Activated B cell treated with CpG ODN at 0.5 μM for 24 hours (primary cell): ENCODE data around the gene PLCH2. TPM values are rescaled to one million over a fixed set of nuclear protein-coding genes. Genes with fewer than 3 reads are reported as not detected.

Experiments
- ATAC-seq: fragments of 200-7000 bp; cut with Tn5 transposase; one replicate; pipeline ENCODE4 v1.10.0; 2021; ENCODE audit warnings: low read depth, mild to moderate bottlenecking, moderate library complexity
- CTCF ChIA-PET: fragments of 350-600 bp; sonication (Branson Sonifier 250); formaldehyde crosslinking; loops from one replicate; lab custom pipeline; 2021; ENCODE audit warnings: antibody characterized with exemption; lab: Charles Lee
- POLR2A ChIA-PET: fragments of 350-600 bp; sonication (Branson Sonifier 250); formaldehyde crosslinking; loops from one replicate; lab custom pipeline; 2021; ENCODE audit warnings: antibody characterized with exemption; lab: Charles Lee
- DNase-seq: peaks from one replicate; pipeline ENCODE4 v3.0.0; 2022
- H3K27ac Mint-ChIP-seq: one replicate; pipeline ENCODE4 v1.8.0; 2020; ENCODE audit warnings: mixed read lengths
- H3K27me3 Mint-ChIP-seq: one replicate; pipeline ENCODE4 v1.8.0; 2021; ENCODE audit warnings: mixed read lengths
- H3K36me3 Mint-ChIP-seq: one replicate; pipeline ENCODE4 v1.8.0; 2021; ENCODE audit warnings: low read depth, mixed read lengths
- H3K4me1 Mint-ChIP-seq: one replicate; pipeline ENCODE4 v1.8.0; 2021; ENCODE audit warnings: mixed read lengths
- H3K4me3 Mint-ChIP-seq: one replicate; pipeline ENCODE4 v1.8.0; 2020; ENCODE audit warnings: mild to moderate bottlenecking, mixed read lengths
- H3K9me3 Mint-ChIP-seq: one replicate; pipeline ENCODE4 v1.8.0; 2020; ENCODE audit warnings: mixed read lengths
- intact Hi-C: fragments of 100-400 bp; cut with micrococcal nuclease; formaldehyde crosslinking; loops from one replicate; pipeline ENCODE4 v1.15.1; 2024
- total RNA-seq: library from RNA; stranded (reverse); gene quantifications from 2 replicates; pipeline ENCODE4 v1.2.3, GENCODE V29; 2022
- TF ChIP-seq, protein P1 (sequence below): fragments of 200-600 bp; IDR thresholded peaks from one replicate; pipeline ENCODE4 v1.8.0; 2022; ENCODE audit warnings: antibody characterized with exemption, mild to moderate bottlenecking

Gene PLCH2
- total RNA-seq, 1 donor from 2014 or later = 6.1 TPM

DNA sequence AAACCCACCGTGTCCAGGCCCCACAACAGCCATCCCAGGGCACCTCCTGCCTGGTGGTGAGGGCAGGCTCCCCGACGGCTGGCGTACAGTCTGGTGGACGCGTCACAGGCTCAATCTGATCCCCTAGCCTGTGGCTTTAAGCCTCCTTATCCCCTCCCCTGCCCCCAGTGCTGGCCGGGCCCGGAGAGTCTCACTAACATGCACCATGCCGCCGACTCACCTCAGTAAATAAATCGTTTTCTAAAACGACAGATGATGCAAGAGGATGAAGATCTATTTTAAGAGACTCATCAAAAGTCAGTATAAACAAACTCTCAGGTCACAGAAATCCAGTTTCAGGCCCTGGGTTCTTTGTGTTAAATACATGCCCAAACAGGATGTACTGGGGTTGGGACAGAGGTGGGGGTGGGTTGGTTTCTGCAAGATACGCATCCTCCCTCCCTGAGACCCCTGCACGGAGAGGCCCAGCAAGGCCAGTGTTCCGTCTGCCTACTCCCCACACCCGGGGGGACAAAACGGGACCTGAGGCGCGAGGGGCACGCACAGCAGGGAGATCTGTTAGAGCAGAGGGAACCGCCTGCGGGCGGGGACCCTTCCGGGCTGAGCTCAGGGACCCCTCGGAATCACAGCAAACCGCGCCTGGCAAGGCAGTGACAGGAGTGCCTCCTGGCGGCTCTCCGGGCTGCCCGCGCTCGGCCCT is 47.3 kb downstream of the PLCH2 start:
- no peak overlapping the region for H3K4me3 Mint-ChIP-seq
- ATAC-seq (no peak), DNase-seq (no peak)
- no peaks in the 10 kb centered on the region for H3K9me3 Mint-ChIP-seq
- no peaks in the 10 kb centered on the region for H3K27me3 Mint-ChIP-seq
- ChIA-PET POLR2A (no interaction called here), CTCF (no interaction called here)
- H3K4me1 Mint-ChIP-seq = peaks cover 34% of the 10 kb centered on the region
- H3K36me3 Mint-ChIP-seq = peaks cover 38% of the 10 kb centered on the region
- TF ChIP-seq, protein P1, sequence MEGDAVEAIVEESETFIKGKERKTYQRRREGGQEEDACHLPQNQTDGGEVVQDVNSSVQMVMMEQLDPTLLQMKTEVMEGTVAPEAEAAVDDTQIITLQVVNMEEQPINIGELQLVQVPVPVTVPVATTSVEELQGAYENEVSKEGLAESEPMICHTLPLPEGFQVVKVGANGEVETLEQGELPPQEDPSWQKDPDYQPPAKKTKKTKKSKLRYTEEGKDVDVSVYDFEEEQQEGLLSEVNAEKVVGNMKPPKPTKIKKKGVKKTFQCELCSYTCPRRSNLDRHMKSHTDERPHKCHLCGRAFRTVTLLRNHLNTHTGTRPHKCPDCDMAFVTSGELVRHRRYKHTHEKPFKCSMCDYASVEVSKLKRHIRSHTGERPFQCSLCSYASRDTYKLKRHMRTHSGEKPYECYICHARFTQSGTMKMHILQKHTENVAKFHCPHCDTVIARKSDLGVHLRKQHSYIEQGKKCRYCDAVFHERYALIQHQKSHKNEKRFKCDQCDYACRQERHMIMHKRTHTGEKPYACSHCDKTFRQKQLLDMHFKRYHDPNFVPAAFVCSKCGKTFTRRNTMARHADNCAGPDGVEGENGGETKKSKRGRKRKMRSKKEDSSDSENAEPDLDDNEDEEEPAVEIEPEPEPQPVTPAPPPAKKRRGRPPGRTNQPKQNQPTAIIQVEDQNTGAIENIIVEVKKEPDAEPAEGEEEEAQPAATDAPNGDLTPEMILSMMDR = no peak
- intact Hi-C loops = no loop called here
- no peak overlapping the region for H3K27ac Mint-ChIP-seq

DNA sequence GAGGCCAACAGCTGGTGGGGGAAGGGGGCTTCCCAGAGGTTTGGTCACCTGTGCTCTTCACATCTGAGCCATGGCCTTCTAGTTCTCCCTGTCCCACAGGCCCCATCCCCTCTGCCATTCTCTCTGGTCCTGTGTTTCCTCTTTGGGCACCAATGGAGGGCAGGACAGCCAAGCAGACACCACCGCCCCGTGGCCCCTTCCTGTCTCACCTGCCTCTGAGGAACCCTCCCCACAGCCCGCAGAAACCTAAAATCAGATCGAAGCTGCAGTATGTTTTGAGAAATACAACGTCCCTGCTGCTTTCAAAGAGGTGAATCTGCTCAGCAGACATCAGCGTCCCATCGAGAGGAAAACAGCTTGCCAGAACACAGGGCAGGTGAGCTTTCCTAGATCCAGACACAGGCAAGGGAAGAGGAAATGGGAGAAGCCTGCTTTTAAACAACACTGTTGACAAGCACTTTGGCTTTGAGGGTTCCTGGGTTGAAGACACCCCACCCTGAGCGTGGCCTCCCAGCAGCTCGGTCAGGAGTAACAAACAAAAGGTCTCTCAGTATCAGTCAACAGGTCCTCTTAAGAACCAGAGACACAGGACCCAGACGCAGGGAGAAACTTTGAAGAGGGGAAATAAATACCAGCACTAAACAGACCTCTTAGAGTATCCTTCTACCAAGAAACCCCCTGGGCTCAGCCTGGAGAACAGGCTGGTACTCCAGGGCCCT is 48.0 kb downstream of the PLCH2 start:
- Mint-ChIP-seq H3K4me1 (peaks cover 40% of the 10 kb centered on the region), H3K27me3 (no peaks in the 10 kb centered on the region), H3K4me3 (peak overlapping the region; percentile 96), H3K27ac (no peak overlapping the region), H3K9me3 (no peaks in the 10 kb centered on the region), H3K36me3 (peaks cover 31% of the 10 kb centered on the region)
- CTCF ChIA-PET = no interaction called here
- ATAC-seq (no peak), DNase-seq (no peak)
- TF ChIP-seq, protein P1 = no peak
- intact Hi-C loops = no loop called here
- POLR2A ChIA-PET = interaction anchor here (0.6 kb wide), 1 partner anchor 29 kb away, joined by 3 read pairs; no protein-coding TSS in a partner anchor

DNA sequence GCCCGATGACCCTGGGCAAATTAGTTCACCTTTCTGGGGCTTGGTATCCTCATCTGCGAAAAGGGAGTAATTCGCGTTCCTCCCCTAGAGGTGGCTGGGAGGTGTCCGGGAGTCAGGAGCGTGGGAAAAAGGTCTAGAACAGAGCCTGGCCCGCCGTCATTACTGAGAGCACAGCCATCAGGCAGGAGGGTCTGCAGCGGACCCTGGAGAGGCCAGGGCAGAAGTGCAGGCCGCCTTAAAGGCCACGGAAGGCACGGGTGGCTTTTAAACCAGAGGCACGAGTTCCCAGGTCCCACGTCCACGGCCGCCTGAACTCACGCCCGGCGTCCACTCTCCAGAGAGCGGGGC is 49.5 kb downstream of the PLCH2 start:
- Mint-ChIP-seq H3K9me3 (no peaks in the 10 kb centered on the region), H3K27ac (no peak overlapping the region), H3K4me3 (peak overlapping the region; percentile 96), H3K36me3 (peaks cover 26% of the 10 kb centered on the region), H3K4me1 (peaks cover 41% of the 10 kb centered on the region), H3K27me3 (no peaks in the 10 kb centered on the region)
- TF ChIP-seq, protein P1 = no peak
- no peak for DNase-seq
- ATAC-seq = no peak
- intact Hi-C loops = no loop called here
- ChIA-PET CTCF (interaction anchor here (0.7 to 2.3 kb wide), 4 partner anchors 22 to 330 kb away, joined by 3 to 16 read pairs (median 6); partner anchors contain the start of gene FAAP20), POLR2A (interaction anchor here (0.5 to 6.7 kb wide), 21 partner anchors 11 to 331 kb away, joined by 3 to 114 read pairs (median 6); partner anchors contain the start of genes FAAP20, MORN1, PEX10 and PRXL2B)

DNA sequence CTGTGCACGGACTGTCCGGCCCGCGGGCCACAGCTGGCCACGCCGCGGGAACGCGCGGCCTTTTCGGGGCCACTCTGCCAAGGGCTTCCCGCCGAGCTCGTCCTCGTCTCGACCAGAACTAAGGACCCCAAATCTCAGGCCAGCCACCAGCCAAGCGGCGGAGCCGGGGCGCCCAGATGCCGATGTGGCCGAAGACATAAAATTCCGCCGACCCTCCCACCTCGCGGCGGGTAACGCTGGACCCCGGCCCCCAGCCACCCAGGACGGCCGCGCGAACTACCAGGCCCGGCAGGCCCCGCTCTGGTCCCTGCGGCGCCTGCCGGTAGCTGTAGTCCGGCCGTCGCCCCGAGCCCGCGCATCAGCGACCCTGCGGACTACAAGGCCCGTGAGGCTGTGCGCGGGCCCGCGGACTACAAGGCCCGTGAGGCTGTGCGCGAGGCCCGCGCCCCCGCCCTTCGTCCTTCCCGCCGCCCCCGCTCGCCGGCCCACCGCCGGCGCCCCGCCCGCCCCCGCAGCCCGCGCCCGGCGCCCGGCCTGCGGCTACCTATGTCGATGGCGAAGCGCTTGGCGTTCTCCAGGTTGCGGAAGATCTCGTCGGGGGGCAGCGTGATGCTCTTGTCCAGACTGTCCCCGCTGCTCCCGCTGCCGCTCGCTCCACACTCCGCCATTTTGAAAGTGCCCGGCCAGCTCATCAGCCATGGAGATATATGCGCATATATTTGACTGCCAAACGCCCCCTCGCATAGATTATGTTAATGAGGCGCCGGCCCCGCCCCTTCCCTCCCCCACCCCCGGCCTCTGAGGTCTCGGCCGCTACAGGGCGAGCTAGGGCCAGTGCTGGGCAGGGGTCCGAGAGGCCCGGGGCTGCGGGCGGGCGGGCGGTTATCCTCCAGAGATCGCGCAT is 50.1 kb downstream of the PLCH2 start, which contains the start of gene PANK4:
TSS of gene PANK4 (minus strand) at position 677 of the 904 bp plus-strand sequence. CDS start at position 668, 9 bp downstream.
- intact Hi-C loops = loop anchor here (1.0 to 2.0 kb wide), 8 partner anchors 22 to 1375 kb away; partner anchors contain the start of genes C1orf174, MORN1, PEX10 and PRXL2B
- DNase-seq = peak; percentile 90
- Mint-ChIP-seq H3K27me3 (peaks cover 3% of the 10 kb centered on the region), H3K4me3 (peak within 1 kb of the TSS; percentile 96), H3K4me1 (peaks cover 45% of the 10 kb centered on the region), H3K9me3 (no peaks in the 10 kb centered on the region), H3K27ac (peak within 1 kb of the TSS; percentile 96), H3K36me3 (peaks cover 19% of the 10 kb centered on the region)
- POLR2A ChIA-PET = interaction anchor here (0.5 to 6.7 kb wide), 25 partner anchors 11 to 1511 kb away, joined by 3 to 114 read pairs (median 5); partner anchors contain the start of genes FAAP20, MORN1, PEX10 and PRXL2B
- TF ChIP-seq, protein P1 = no peak
- CTCF ChIA-PET = interaction anchor here (0.7 to 2.3 kb wide), 5 partner anchors 22 to 331 kb away, joined by 3 to 16 read pairs (median 4); partner anchors contain the start of gene FAAP20
- peak; percentile 93 for ATAC-seq
